ENCODE data around the gene TNIP1. TPM values are rescaled to one million over a fixed set of nuclear protein-coding genes. Genes with fewer than 3 reads are reported as not detected.

TNIP1 gene
- total and polyA plus RNA-seq, 2 experiments from 2014 or later = 57.0 to 64.6 TPM

GRCh38 chr5:151025250-151025606, 55.6 kb downstream of the TNIP1 start:
- WGBS (ENCODE audit: low lambda C conversion rate, missing lambda C conversion rate) = 92% methylated on average over 7 of the region's 7 CpGs
- Histone ChIP-seq H3K9me2 (replicated peaks; ENCODE audit: insufficient read depth) (no peaks in the 10 kb centered on the region), H3K4me1 (ENCODE audit: insufficient read depth) (no peaks in the 10 kb centered on the region), H3K9me3 (ENCODE audit: low read depth) (no peaks in the 10 kb centered on the region), H3K79me2 (no peaks in the 10 kb centered on the region), H3K36me3 (replicated peaks; ENCODE audit: insufficient read depth, low read depth) (no peaks in the 10 kb centered on the region), H3K4me3 (no peak overlapping the region), H2AFZ (no peak overlapping the region), H4K20me1 (ENCODE audit: insufficient read depth, poor library complexity, severe bottlenecking) (no peaks in the 10 kb centered on the region), H3K27ac (no peak overlapping the region), H3K27me3 (no peaks in the 10 kb centered on the region), H3K4me2 (no peak overlapping the region)
- DNase-seq (ENCODE audit: low spot score) = no peak
- TF ChIP-seq EZH2phosphoT487 (IDR thresholded peaks at IDR 0.05; ENCODE audit: low read depth, severe bottlenecking, unreplicated experiment) = no peak

- TF ChIP-seq CTCF (IDR thresholded peaks at IDR 0.05; ENCODE audit: poor library complexity) = no peak
- no peak for TF ChIP-seq EZH2phosphoT487 (IDR thresholded peaks at IDR 0.05; ENCODE audit: low read depth, severe bottlenecking, unreplicated experiment)
- no peak for TF ChIP-seq EZH2 (IDR thresholded peaks at IDR 0.05; ENCODE audit: borderline replicate concordance)
- Histone ChIP-seq H3K79me2 (no peaks in the 10 kb centered on the region), H4K20me1 (ENCODE audit: insufficient read depth, poor library complexity, severe bottlenecking) (no peaks in the 10 kb centered on the region), H3K9me3 (ENCODE audit: low read depth) (no peaks in the 10 kb centered on the region), H3K4me3 (no peak overlapping the region), H2AFZ (no peak overlapping the region), H3K4me1 (ENCODE audit: insufficient read depth) (no peaks in the 10 kb centered on the region), H3K36me3 (replicated peaks; ENCODE audit: insufficient read depth, low read depth) (no peaks in the 10 kb centered on the region), H3K27me3 (no peaks in the 10 kb centered on the region), H3K9me2 (replicated peaks; ENCODE audit: insufficient read depth) (no peaks in the 10 kb centered on the region), H3K4me2 (no peak overlapping the region), H3K27ac (no peak overlapping the region)
- WGBS (ENCODE audit: low lambda C conversion rate, missing lambda C conversion rate) = 87% methylated on average over 7 of the region's 7 CpGs
- DNase-seq (ENCODE audit: low spot score) = no peak
These were observed 56.2 kb downstream of the TNIP1 start for GRCh38 chr5:151024440-151025249.

GRCh38 chr5:151023651-151024050, 57.2 kb downstream of the TNIP1 start:
- H4K20me1 ChIP-seq (ENCODE audit: insufficient read depth, poor library complexity, severe bottlenecking) = no peaks in the 10 kb centered on the region
- no peak overlapping the region for H3K27ac ChIP-seq
- no peak overlapping the region for H3K4me2 ChIP-seq
- no peaks in the 10 kb centered on the region for H3K27me3 ChIP-seq
- no peaks in the 10 kb centered on the region for H3K9me2 ChIP-seq (replicated peaks; ENCODE audit: insufficient read depth)
- TF ChIP-seq EZH2phosphoT487 (IDR thresholded peaks at IDR 0.05; ENCODE audit: low read depth, severe bottlenecking, unreplicated experiment) (no peak), CTCF (IDR thresholded peaks at IDR 0.05; ENCODE audit: poor library complexity) (no peak), EZH2 (IDR thresholded peaks at IDR 0.05; ENCODE audit: borderline replicate concordance) (no peak)
- 96% methylated on average over 8 of the region's 8 CpGs for WGBS (ENCODE audit: low lambda C conversion rate, missing lambda C conversion rate)
- no peak for DNase-seq (ENCODE audit: low spot score)
- no peak overlapping the region for H3K4me3 ChIP-seq
- H3K79me2 ChIP-seq = no peaks in the 10 kb centered on the region
- no peaks in the 10 kb centered on the region for H3K4me1 ChIP-seq (ENCODE audit: insufficient read depth)
- H3K9me3 ChIP-seq (ENCODE audit: low read depth) = no peaks in the 10 kb centered on the region
- H2AFZ ChIP-seq = no peak overlapping the region
- H3K36me3 ChIP-seq (replicated peaks; ENCODE audit: insufficient read depth, low read depth) = no peaks in the 10 kb centered on the region

GRCh38 chr5:151023047-151023615, 57.7 kb downstream of the TNIP1 start:
- Histone ChIP-seq H3K4me1 (ENCODE audit: insufficient read depth) (no peaks in the 10 kb centered on the region), H3K9me3 (ENCODE audit: low read depth) (no peaks in the 10 kb centered on the region), H3K9me2 (replicated peaks; ENCODE audit: insufficient read depth) (no peaks in the 10 kb centered on the region), H3K79me2 (no peaks in the 10 kb centered on the region), H2AFZ (no peak overlapping the region), H3K4me3 (no peak overlapping the region), H3K36me3 (replicated peaks; ENCODE audit: insufficient read depth, low read depth) (no peaks in the 10 kb centered on the region), H4K20me1 (ENCODE audit: insufficient read depth, poor library complexity, severe bottlenecking) (no peaks in the 10 kb centered on the region), H3K27me3 (no peaks in the 10 kb centered on the region), H3K4me2 (no peak overlapping the region), H3K27ac (no peak overlapping the region)
- DNase-seq (ENCODE audit: low spot score) = no peak
- no peak for TF ChIP-seq EZH2 (IDR thresholded peaks at IDR 0.05; ENCODE audit: borderline replicate concordance)
- no peak for TF ChIP-seq CTCF (IDR thresholded peaks at IDR 0.05; ENCODE audit: poor library complexity)
- TF ChIP-seq EZH2phosphoT487 (IDR thresholded peaks at IDR 0.05; ENCODE audit: low read depth, severe bottlenecking, unreplicated experiment) = no peak
- 95% methylated on average over 5 of the region's 5 CpGs for WGBS (ENCODE audit: low lambda C conversion rate, missing lambda C conversion rate)
